Astrocyte (in vitro differentiated cells and primary cell): ENCODE measurements around the gene C2CD4C. TPM values are rescaled to one million over a fixed set of nuclear protein-coding genes. Genes with fewer than 3 reads are reported as not detected.

Experiments used
- DNase-seq: peaks from one replicate; pipeline ENCODE4 v3.0.0-alpha.2; 2010; ENCODE audit warnings: low read depth
- FAIRE-seq: peaks from 2 replicates; lab custom pipeline; 2011; peaks lifted over from hg19 to GRCh38; lab: Jason Lieb, UNC
- H2AFZ ChIP-seq: 2 replicates; pipeline ENCODE4 v1.6.0; 2012; ENCODE audit warnings: low read depth, low read length, inconsistent platforms
- H3K27ac ChIP-seq: 2 replicates; pipeline ENCODE4 v1.5.1; 2011; ENCODE audit warnings: low read depth, low read length, inconsistent platforms
- H3K27me3 ChIP-seq: 2 replicates; pipeline ENCODE4 v1.6.0; 2011; ENCODE audit warnings: low read length, inconsistent platforms; ENCODE audit not compliant: insufficient read depth
- H3K36me3 ChIP-seq: 2 replicates; pipeline ENCODE4 v1.5.1; 2011; ENCODE audit warnings: low read length, inconsistent platforms; ENCODE audit not compliant: insufficient read depth
- H3K4me1 ChIP-seq: 2 replicates; pipeline ENCODE4 v1.5.1; 2011; ENCODE audit warnings: low read length, inconsistent platforms; ENCODE audit not compliant: insufficient read depth
- H3K4me2 ChIP-seq: 2 replicates; pipeline ENCODE4 v1.6.0; 2012; ENCODE audit warnings: low read length, inconsistent platforms
- H3K4me3 ChIP-seq: 2 replicates; pipeline ENCODE4 v1.5.1; 2011; ENCODE audit warnings: low read depth, mild to moderate bottlenecking, low read length, inconsistent platforms; ENCODE audit not compliant: insufficient read depth
- H3K79me2 ChIP-seq: 2 replicates; pipeline ENCODE4 v1.6.0; 2012; ENCODE audit warnings: mild to moderate bottlenecking, low read length, inconsistent platforms; ENCODE audit not compliant: insufficient read depth
- H3K9ac ChIP-seq: 2 replicates; pipeline ENCODE4 v1.6.0; 2012; ENCODE audit warnings: mild to moderate bottlenecking, low read length, inconsistent platforms
- H3K9me3 ChIP-seq: 2 replicates; pipeline ENCODE4 v1.5.1; 2012; ENCODE audit warnings: low read depth, mild to moderate bottlenecking, low read length, inconsistent platforms; ENCODE audit not compliant: insufficient read depth
- H4K20me1 ChIP-seq: 2 replicates; pipeline ENCODE4 v1.6.0; 2012; ENCODE audit warnings: low read length, inconsistent platforms; ENCODE audit not compliant: insufficient read depth
- H3K27ac Mint-ChIP-seq: one replicate; pipeline ENCODE4 v1.8.0; 2021; ENCODE audit warnings: mild to moderate bottlenecking, mixed read lengths; ENCODE audit not compliant: unreplicated experiment
- H3K27me3 Mint-ChIP-seq: one replicate; pipeline ENCODE4 v1.8.0; 2021; ENCODE audit warnings: low read depth, mixed read lengths; ENCODE audit not compliant: unreplicated experiment
- H3K36me3 Mint-ChIP-seq: one replicate; pipeline ENCODE4 v1.8.0; 2021; ENCODE audit warnings: low read depth, mixed read lengths; ENCODE audit not compliant: unreplicated experiment
- H3K4me1 Mint-ChIP-seq: one replicate; pipeline ENCODE4 v1.8.0; 2021; ENCODE audit warnings: low read depth, mixed read lengths; ENCODE audit not compliant: unreplicated experiment
- H3K4me3 Mint-ChIP-seq: one replicate; pipeline ENCODE4 v1.8.0; 2021; ENCODE audit warnings: mild to moderate bottlenecking, moderate library complexity, mixed read lengths; ENCODE audit not compliant: unreplicated experiment
- H3K9me3 Mint-ChIP-seq: one replicate; pipeline ENCODE4 v1.8.0; 2021; ENCODE audit warnings: mild to moderate bottlenecking, mixed read lengths; ENCODE audit not compliant: unreplicated experiment
- EZH2 ChIP-seq: IDR thresholded peaks from 2 replicates; pipeline ENCODE4 v1.6.1; 2012; ENCODE audit warnings: mild to moderate bottlenecking, low read length, inconsistent platforms; ENCODE audit not compliant: insufficient read depth
- total RNA-seq: library from RNA; stranded (reverse); gene quantifications from 2 replicates; pipeline ENCODE4 v1.2.1, GENCODE V29; 2021
- TF ChIP-seq, protein P1 (sequence below): IDR thresholded peaks from 2 replicates; pipeline ENCODE4 v1.5.1; 2011; ENCODE audit warnings: low read depth, mild to moderate bottlenecking, inconsistent platforms, low read length, moderate library complexity; ENCODE audit not compliant: insufficient read depth

Gene C2CD4C
- total RNA-seq, 1 donor from 2014 or later = 3.4 TPM

DNA sequence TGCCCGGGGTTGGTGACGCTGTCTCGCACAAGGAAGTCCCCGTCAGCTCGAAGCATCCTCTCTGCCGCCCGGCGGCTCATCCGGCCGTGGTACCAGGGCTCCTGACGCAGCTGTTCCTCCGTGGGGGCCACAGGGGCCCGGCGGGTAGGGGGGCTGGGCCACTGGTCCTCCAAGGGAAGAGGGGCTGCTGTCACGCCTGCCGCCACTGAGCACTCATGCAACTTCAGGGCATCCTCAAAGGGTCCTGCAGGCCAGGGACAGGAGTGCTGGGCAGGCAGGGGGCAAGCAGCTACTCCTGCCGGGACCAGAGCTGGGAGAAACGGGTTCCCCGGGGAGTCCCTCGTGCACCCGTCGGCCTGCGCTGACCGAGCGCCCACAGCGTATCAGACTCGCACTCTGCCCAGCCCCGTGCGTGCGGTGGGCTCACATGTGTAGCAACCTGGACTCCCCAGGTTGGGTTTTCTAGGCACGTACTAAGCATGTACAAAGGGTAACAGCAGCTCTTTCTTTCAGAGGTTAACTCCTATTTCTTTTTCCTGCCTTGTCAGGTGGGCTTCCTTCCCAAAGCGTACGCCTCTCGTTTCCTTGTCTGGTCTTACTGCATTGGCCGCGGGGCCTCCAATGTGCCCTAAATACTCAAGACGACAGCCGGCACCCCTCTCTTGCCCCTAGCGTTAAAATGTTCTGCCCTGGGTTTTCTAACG is 13.4 kb upstream of the C2CD4C start:
- no peaks in the 10 kb centered on the region for H3K27me3 ChIP-seq

DNA sequence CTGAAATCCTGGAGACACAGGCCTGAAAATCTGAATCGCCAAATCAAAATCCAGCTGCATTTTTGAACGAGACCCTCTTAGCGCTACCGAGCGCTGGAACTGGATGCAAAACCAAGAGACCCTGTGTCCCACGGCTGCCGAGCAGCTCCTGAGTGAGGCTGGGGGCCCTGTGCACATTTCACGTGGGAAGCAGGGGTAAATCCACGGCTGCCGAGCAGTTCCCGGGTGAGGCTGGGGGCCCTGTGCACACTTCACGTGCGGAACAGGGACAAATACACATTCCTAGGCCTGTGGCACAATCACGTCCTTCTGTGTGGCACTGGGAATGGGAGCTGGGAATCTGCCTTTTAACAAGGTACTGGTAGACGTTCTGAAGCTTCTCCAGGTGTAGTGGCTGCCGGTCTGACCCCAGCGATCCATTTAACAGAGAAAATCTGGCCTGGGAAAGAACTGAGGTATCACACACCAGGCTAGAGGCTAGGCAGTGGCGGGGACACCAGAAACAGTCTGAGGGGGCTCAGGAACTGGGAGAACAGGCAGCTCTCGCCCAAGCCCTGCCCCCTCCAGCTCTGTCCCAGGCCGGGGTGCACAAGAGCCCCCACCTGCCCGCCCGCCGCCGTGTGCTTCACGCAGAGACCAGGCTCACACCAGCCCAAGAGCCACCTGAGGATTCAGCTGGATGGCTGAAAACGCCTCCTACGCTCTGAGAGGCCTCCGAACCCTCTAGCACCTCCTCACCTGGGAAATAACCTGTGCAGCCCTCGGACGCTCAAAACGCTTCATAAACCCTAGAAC is 11.0 kb upstream of the C2CD4C start:
- H3K9ac ChIP-seq = no peak overlapping the region
- H3K9me3 Mint-ChIP-seq = no peaks in the 10 kb centered on the region
- no peak overlapping the region for H3K27ac ChIP-seq
- H4K20me1 ChIP-seq = no peaks in the 10 kb centered on the region
- H3K36me3 Mint-ChIP-seq = peaks cover 3% of the 10 kb centered on the region
- H3K4me3 Mint-ChIP-seq = no peak overlapping the region
- no peaks in the 10 kb centered on the region for H3K9me3 ChIP-seq
- H3K4me2 ChIP-seq = no peak overlapping the region
- TF ChIP-seq EZH2 = no peak
- TF ChIP-seq, protein P1, sequence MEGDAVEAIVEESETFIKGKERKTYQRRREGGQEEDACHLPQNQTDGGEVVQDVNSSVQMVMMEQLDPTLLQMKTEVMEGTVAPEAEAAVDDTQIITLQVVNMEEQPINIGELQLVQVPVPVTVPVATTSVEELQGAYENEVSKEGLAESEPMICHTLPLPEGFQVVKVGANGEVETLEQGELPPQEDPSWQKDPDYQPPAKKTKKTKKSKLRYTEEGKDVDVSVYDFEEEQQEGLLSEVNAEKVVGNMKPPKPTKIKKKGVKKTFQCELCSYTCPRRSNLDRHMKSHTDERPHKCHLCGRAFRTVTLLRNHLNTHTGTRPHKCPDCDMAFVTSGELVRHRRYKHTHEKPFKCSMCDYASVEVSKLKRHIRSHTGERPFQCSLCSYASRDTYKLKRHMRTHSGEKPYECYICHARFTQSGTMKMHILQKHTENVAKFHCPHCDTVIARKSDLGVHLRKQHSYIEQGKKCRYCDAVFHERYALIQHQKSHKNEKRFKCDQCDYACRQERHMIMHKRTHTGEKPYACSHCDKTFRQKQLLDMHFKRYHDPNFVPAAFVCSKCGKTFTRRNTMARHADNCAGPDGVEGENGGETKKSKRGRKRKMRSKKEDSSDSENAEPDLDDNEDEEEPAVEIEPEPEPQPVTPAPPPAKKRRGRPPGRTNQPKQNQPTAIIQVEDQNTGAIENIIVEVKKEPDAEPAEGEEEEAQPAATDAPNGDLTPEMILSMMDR = no peak
- H3K4me1 ChIP-seq = no peaks in the 10 kb centered on the region
- no peak overlapping the region for H3K4me3 ChIP-seq
- no peaks in the 10 kb centered on the region for H3K27me3 Mint-ChIP-seq
- DNase-seq (no peak), FAIRE-seq (no peak)
- H3K27ac Mint-ChIP-seq = no peak overlapping the region
- H3K79me2 ChIP-seq = no peaks in the 10 kb centered on the region
- H3K27me3 ChIP-seq = no peaks in the 10 kb centered on the region
- no peak overlapping the region for H2AFZ ChIP-seq
- H3K36me3 ChIP-seq = no peaks in the 10 kb centered on the region
- H3K4me1 Mint-ChIP-seq = peaks cover 3% of the 10 kb centered on the region

More for the DNA sequence above, 13.4 kb upstream of the C2CD4C start:
- H3K36me3 Mint-ChIP-seq = peaks cover 6% of the 10 kb centered on the region
- no peak for TF ChIP-seq EZH2
- TF ChIP-seq, protein P1 = no peak
- DNase-seq = no peak
- Histone ChIP-seq H3K4me3 (no peak overlapping the region), H3K79me2 (no peaks in the 10 kb centered on the region), H3K4me1 (no peaks in the 10 kb centered on the region), H4K20me1 (no peaks in the 10 kb centered on the region), H3K36me3 (no peaks in the 10 kb centered on the region), H3K4me2 (no peak overlapping the region), H3K9me3 (no peaks in the 10 kb centered on the region), H3K27ac (no peak overlapping the region), H3K9ac (no peak overlapping the region), H2AFZ (no peak overlapping the region)
- peaks cover 3% of the 10 kb centered on the region for H3K4me1 Mint-ChIP-seq
- H3K9me3 Mint-ChIP-seq = no peaks in the 10 kb centered on the region
- FAIRE-seq = no peak
- no peak overlapping the region for H3K27ac Mint-ChIP-seq
- H3K27me3 Mint-ChIP-seq = peaks cover 1% of the 10 kb centered on the region
- no peak overlapping the region for H3K4me3 Mint-ChIP-seq
